Measurements from ENCODE around the gene GLYATL2. TPM values are rescaled to one million over a fixed set of nuclear protein-coding genes. Genes with fewer than 3 reads are reported as not detected.

Gene GLYATL2
- total and polyA plus RNA-seq, 2 donors from 2014 or later: not detected

GRCh38 chr11:58856806-58857205 is 12.3 kb upstream of the GLYATL2 start:
- H3K9ac ChIP-seq (ENCODE audit: low read length in 3 of 3): no peak overlapping the region
- FAIRE-seq (no peak), DNase-seq (no peak)
- H3K4me1 ChIP-seq (ENCODE audit: control insufficient read depth in 2 of 3, insufficient read depth in 2 of 3, low read depth in 1 of 3, low read length in 3 of 3): no peaks in the 10 kb centered on the region
- intact Hi-C loops (cut with DNase I): no loop called here
- H3K27me3 ChIP-seq (ENCODE audit: control insufficient read depth, insufficient read depth, low read length): no peaks in the 10 kb centered on the region
- no peak for TF ChIP-seq CTCF (IDR thresholded peaks at IDR 0.05; ENCODE audit: borderline replicate concordance, extremely low read depth, insufficient read depth)
- no peaks in the 10 kb centered on the region for H3K36me3 ChIP-seq (ENCODE audit: control insufficient read depth in 2 of 3, insufficient read depth in 3 of 3, low read length in 3 of 3)
- no peak overlapping the region for H3K4me3 ChIP-seq (ENCODE audit: low read length in 3 of 3)
- no peak overlapping the region for H3K27ac ChIP-seq (ENCODE audit: low read depth in 2 of 2, low read length in 2 of 2)
- H3K9me3 ChIP-seq (ENCODE audit: control insufficient read depth in 2 of 3, insufficient read depth in 1 of 3, low read length in 3 of 3): no peaks in the 10 kb centered on the region

GRCh38 chr11:58845386-58845785 is 882 bp upstream of the GLYATL2 start:
- H3K27me3 ChIP-seq (ENCODE audit: control insufficient read depth, insufficient read depth, low read length): no peaks in the 10 kb centered on the region
- no peak overlapping the region for H3K27ac ChIP-seq (ENCODE audit: low read depth in 2 of 2, low read length in 2 of 2)
- no peak for TF ChIP-seq CTCF (IDR thresholded peaks at IDR 0.05; ENCODE audit: borderline replicate concordance, extremely low read depth, insufficient read depth)
- no peaks in the 10 kb centered on the region for H3K36me3 ChIP-seq (ENCODE audit: control insufficient read depth in 2 of 3, insufficient read depth in 3 of 3, low read length in 3 of 3)
- intact Hi-C loops (cut with DNase I): no loop called here
- no peak overlapping the region for H3K4me3 ChIP-seq (ENCODE audit: low read length in 3 of 3)
- H3K9ac ChIP-seq (ENCODE audit: low read length in 3 of 3): no peak overlapping the region
- DNase-seq: no peak
- H3K4me1 ChIP-seq (ENCODE audit: control insufficient read depth in 2 of 3, insufficient read depth in 2 of 3, low read depth in 1 of 3, low read length in 3 of 3): no peaks in the 10 kb centered on the region
- H3K9me3 ChIP-seq (ENCODE audit: control insufficient read depth in 2 of 3, insufficient read depth in 1 of 3, low read length in 3 of 3): no peaks in the 10 kb centered on the region
- FAIRE-seq: no peak

- H3K36me3 ChIP-seq (ENCODE audit: control insufficient read depth in 2 of 3, insufficient read depth in 3 of 3, low read length in 3 of 3): no peaks in the 10 kb centered on the region
- H3K9ac ChIP-seq (ENCODE audit: low read length in 3 of 3): no peak overlapping the region
- no peak overlapping the region for H3K27ac ChIP-seq (ENCODE audit: low read depth in 2 of 2, low read length in 2 of 2)
- no peaks in the 10 kb centered on the region for H3K9me3 ChIP-seq (ENCODE audit: control insufficient read depth in 2 of 3, insufficient read depth in 1 of 3, low read length in 3 of 3)
- no peaks in the 10 kb centered on the region for H3K4me1 ChIP-seq (ENCODE audit: control insufficient read depth in 2 of 3, insufficient read depth in 2 of 3, low read depth in 1 of 3, low read length in 3 of 3)
- no peak for FAIRE-seq
- intact Hi-C loops (cut with DNase I): no loop called here
- H3K27me3 ChIP-seq (ENCODE audit: control insufficient read depth, insufficient read depth, low read length): no peaks in the 10 kb centered on the region
- no peak overlapping the region for H3K4me3 ChIP-seq (ENCODE audit: low read length in 3 of 3)
- DNase-seq: no peak
- TF ChIP-seq CTCF (IDR thresholded peaks at IDR 0.05; ENCODE audit: borderline replicate concordance, extremely low read depth, insufficient read depth): no peak
Observed at GRCh38 chr11:58837707-58838388, 6.7 kb downstream of the GLYATL2 start.
